Measurements from ENCODE around the gene ENGASE.

DNA sequence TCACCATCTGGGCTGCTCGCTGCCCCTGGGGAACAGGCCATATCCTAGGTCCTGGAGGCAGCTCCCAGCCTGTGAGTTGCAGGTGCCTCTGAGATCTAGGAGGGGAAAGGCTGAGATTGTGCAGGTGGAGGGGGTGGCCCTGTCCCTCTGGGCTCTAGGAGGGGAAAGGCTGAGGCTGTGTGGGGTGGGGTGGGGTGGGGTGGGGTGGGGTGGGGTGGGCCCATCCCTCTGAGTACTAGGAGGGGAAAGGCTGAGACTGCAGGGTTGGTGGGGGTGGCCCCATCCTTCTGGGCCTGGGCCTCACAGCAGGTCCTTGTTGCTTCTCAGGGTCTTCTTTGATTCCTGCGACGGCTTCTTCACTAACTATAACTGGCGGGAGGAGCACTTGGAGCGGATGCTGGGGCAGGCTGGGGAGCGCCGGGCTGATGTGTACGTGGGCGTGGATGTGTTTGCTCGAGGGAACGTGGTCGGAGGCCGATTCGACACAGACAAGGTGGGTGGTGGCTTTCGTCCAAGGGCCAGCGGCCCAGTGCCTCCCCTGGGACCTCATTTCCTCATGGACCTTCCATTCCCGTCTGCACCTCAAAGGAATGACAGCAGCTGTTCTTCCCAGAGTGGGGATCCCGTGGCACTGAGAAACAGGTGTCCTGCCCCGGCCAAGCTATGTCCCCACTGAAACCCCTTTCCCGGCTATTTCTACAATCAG is 7.1 kb downstream of the ENGASE start:
- TF ChIP-seq CTCF (IDR thresholded peaks at IDR 0.05) (no peak), EP300 (IDR thresholded peaks at IDR 0.05) (no peak), POLR2A (IDR thresholded peaks at IDR 0.05) (no peak)

Data from tibial nerve (tissue), 4 donors.